ENCODE results near the gene TRAPPC2B.

DNA sequence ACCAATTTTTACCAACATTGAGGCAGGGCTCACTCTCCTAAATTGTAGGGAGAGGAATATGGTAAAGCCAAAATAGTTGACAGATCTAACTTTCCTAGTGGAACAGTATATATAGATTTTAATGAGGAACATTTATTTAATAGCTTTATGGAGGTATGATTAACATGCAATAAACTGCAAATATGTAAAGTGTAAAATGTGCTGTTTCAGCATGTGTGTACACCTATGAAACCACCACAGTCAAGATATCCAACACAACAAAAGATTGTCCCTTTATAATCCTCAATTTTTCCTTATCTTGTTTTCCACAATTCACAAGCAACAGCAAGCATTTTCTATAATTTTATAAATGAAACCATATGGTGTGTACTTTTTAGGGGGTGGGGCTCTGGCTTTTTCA, 4.1 kb upstream of the TRAPPC2B start:
- TF ChIP-seq, protein P1, sequence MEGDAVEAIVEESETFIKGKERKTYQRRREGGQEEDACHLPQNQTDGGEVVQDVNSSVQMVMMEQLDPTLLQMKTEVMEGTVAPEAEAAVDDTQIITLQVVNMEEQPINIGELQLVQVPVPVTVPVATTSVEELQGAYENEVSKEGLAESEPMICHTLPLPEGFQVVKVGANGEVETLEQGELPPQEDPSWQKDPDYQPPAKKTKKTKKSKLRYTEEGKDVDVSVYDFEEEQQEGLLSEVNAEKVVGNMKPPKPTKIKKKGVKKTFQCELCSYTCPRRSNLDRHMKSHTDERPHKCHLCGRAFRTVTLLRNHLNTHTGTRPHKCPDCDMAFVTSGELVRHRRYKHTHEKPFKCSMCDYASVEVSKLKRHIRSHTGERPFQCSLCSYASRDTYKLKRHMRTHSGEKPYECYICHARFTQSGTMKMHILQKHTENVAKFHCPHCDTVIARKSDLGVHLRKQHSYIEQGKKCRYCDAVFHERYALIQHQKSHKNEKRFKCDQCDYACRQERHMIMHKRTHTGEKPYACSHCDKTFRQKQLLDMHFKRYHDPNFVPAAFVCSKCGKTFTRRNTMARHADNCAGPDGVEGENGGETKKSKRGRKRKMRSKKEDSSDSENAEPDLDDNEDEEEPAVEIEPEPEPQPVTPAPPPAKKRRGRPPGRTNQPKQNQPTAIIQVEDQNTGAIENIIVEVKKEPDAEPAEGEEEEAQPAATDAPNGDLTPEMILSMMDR (IDR thresholded peaks at IDR 0.05; ENCODE audit: low read depth, low read length, poor library complexity, severe bottlenecking) = no peak
- TF ChIP-seq EZH2phosphoT487 (IDR thresholded peaks at IDR 0.05; ENCODE audit: borderline replicate concordance, low read length) = no peak

All from DOHH2 (cell line).